ENCODE results near the gene GM2A. TPM values are rescaled to one million over a fixed set of nuclear protein-coding genes. Genes with fewer than 3 reads are reported as not detected.
"Not testable (repeated sequence)": the region's sequence is repeated elsewhere in the genome, so short reads cannot be mapped to it uniquely, and the experiment has no call there.

Gene GM2A
- total RNA-seq, 1 donor from 2014 or later = 17.5 TPM

GRCh38 chr5:151251001-151251551 is 1.9 kb upstream of the GM2A start:
- no peak for DNase-seq (ENCODE audit: low read depth)

- DNase-seq (ENCODE audit: low read depth) = no peak
Observed at GRCh38 chr5:151251621-151252020, 1.4 kb upstream of the GM2A start.

GRCh38 chr5:151253605-151253950 is 593 bp downstream of the GM2A start:
- no peak for DNase-seq (ENCODE audit: low read depth)

- DNase-seq (ENCODE audit: low read depth) = no peak
Observed at GRCh38 chr5:151254556-151254955, 1.6 kb downstream of the GM2A start.

- DNase-seq (ENCODE audit: low read depth) = not testable (repeated sequence)
Observed at GRCh38 chr5:151254990-151255389, 2.0 kb downstream of the GM2A start.

GRCh38 chr5:151255621-151256286 is 2.8 kb downstream of the GM2A start:
- DNase-seq (ENCODE audit: low read depth) = no peak

- DNase-seq (ENCODE audit: low read depth) = no peak
Observed at GRCh38 chr5:151257731-151258181, 4.8 kb downstream of the GM2A start.

- DNase-seq (ENCODE audit: low read depth) = no peak
Observed at GRCh38 chr5:151258201-151258611, 5.2 kb downstream of the GM2A start.

GRCh38 chr5:151258816-151259215 is 5.8 kb downstream of the GM2A start:
- no peak for DNase-seq (ENCODE audit: low read depth)

GRCh38 chr5:151259931-151260330 is 6.9 kb downstream of the GM2A start:
- no peak for DNase-seq (ENCODE audit: low read depth)

- DNase-seq (ENCODE audit: low read depth) = no peak
Observed at GRCh38 chr5:151262532-151262931, 9.5 kb downstream of the GM2A start.

- no peak for DNase-seq (ENCODE audit: low read depth)
Observed at GRCh38 chr5:151264113-151264512, 11.1 kb downstream of the GM2A start.

GRCh38 chr5:151267491-151268260 is 14.7 kb downstream of the GM2A start:
- peak; percentile 12 for DNase-seq (ENCODE audit: low read depth)

- DNase-seq (ENCODE audit: low read depth) = no peak
Observed at GRCh38 chr5:151270599-151270998, 17.6 kb downstream of the GM2A start.

GRCh38 chr5:151271336-151271735 is 18.4 kb downstream of the GM2A start:
- no peak for DNase-seq (ENCODE audit: low read depth)

- DNase-seq (ENCODE audit: low read depth) = no peak
Observed at GRCh38 chr5:151274666-151275065, 21.7 kb downstream of the GM2A start.

- DNase-seq (ENCODE audit: low read depth) = no peak
Observed at GRCh38 chr5:151275803-151276202, 22.8 kb downstream of the GM2A start.

- DNase-seq (ENCODE audit: low read depth) = no peak
Observed at GRCh38 chr5:151278845-151279244, 25.9 kb downstream of the GM2A start.

- DNase-seq (ENCODE audit: low read depth) = no peak
Observed at GRCh38 chr5:151280443-151280842, 27.5 kb downstream of the GM2A start.

GRCh38 chr5:151281001-151281639 is 28.1 kb downstream of the GM2A start:
- no peak for DNase-seq (ENCODE audit: low read depth)

- no peak for DNase-seq (ENCODE audit: low read depth)
Observed at GRCh38 chr5:151283120-151283825, 30.3 kb downstream of the GM2A start.

All from myocyte (in vitro differentiated cells).